HS-5 (cell line): ENCODE data around the gene ZNF689.
"Not testable (repeated sequence)": the region's sequence is repeated elsewhere in the genome, so short reads cannot be mapped to it uniquely, and the experiment has no call there.

Experiments used
- DNase-seq: peaks from one replicate; pipeline ENCODE4 v3.0.0-alpha.2; 2012; ENCODE audit warnings: low read depth

Gene ZNF689

DNA sequence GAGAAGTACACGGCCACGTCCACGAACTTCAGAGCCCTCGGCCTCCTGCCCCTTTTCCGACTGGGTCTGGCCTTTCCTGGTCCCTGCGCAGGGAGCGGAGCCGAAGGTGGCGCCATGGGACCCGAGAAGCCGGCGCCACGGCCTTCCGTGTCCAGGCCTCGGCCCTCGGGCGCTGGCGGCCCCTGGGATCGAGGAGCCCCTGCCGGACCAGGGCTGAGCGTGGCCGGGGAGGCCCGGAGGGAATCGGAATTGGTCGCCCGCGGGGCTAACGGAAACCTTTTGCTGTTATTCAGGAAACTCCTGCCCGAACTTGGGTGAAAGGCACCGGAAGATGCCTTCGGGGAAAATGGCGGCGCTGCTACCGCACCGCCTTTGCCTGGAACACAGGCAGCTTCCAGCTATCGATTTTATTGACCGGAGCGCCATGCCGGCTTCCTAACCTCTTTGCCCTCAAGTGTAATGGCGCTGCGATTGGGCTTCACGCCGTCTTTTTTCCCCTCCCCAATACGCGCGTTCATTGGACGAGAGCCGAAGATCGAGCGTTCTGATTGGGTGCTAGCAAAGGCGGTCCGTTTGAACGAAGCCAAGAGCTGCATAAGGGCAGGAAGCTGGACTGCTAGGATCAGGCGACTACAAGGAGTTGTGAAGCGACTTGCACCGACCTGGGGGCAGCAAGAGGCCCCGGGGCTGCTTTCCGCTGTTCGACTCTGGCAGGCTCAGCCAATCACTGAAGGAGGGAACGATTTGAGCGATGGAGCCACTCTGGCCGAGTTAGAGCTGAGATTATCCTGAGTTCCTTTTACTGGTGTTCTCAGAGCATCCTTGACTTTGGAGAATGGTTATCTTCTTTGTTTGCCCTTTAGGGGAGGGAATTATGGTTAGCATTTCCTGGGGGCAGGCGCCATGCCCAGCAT, at the start of gene ZNF689:
ZNF689 (minus strand) TSS at position 464 of the 914 bp plus-strand sequence; CDS start at position 116, 348 bp downstream.
- peak; percentile 97 for DNase-seq

DNA sequence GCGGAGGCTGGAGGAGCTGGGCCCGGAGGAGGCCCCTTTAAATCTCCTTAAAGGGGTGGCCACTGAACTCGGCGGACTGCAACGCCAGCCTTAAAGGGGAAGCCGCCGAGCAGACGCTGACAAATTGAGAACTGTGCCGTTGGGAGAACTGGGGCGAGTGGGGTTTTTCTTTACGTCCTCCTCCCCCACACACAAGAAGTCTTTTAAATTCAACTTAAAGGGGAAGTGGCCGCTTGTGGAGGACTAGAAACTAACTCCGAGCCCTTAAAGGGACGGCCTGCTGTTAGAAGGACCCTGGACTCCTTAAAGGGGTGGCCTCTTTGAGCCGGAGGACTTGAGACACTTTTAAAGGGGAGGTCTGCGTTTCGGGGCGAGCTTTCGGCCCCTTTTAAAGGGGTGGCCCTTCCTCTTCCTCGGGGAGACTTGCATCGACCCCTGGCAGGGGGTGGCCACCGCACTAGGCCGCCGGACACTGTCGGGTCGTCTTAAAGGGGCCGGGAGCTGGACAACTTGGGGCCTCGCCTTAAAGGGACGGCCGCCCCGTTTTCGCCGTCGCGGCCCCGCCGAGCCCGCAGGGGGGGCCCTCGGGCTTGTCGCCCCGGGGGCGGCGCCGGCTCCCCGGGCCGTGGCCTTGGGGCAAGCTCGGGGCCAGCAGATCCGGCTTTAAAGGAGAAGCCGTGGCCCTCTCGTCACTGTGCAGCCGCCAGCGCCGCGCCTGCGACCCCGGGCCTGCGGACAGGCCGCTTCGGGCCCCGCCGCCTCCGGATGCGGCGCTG, 48.7 kb upstream of the ZNF689 start:
- DNase-seq = peak; percentile 91

DNA sequence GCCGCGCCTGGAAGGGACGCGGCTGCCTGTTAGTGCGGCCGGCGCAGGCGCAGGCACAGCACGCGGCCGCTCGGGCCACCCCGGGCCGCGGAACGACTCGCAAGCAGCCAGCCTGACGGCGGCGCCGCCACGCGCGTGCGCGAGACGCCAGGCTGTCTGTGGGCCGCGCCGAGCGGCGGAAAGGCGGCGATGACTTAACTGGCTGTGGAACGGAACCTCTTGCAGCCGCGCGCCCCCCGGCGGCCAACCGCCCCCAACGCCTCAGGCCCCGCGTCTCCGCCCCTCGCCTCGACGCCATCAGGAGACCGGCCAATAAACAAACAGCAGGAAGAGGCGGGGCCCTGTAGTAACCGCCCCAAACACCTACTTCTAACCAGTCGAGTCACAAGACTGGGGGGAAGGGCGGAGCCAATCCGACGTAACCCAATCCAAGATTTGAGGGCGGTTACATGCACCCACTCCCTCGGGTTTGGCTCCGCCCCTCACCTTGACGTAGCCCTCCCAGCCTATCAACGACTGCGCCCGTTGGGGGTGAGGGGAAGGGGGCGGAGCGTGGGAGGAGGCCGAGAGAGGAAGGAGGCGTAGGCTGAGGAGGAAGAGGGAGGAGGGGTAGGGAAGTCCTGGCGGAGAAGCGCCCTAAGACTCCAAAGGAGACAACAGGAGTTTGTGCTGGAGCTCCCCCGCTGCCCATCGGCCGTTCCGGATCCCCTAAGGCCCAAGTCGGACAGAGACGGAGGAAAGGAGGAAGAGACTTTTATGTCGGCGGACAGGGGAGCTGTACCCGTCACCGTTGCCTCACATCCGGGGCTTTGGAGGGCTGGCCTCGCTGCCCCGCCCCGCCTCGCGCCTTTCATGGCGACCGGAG, 47.9 kb upstream of the ZNF689 start, which contains the start of gene FBRS:
FBRS (plus strand) TSS at position 566 of the 865 bp plus-strand sequence. CDS start 1,088 bp downstream, outside the sequence.
- peak; percentile 99 for DNase-seq

DNA sequence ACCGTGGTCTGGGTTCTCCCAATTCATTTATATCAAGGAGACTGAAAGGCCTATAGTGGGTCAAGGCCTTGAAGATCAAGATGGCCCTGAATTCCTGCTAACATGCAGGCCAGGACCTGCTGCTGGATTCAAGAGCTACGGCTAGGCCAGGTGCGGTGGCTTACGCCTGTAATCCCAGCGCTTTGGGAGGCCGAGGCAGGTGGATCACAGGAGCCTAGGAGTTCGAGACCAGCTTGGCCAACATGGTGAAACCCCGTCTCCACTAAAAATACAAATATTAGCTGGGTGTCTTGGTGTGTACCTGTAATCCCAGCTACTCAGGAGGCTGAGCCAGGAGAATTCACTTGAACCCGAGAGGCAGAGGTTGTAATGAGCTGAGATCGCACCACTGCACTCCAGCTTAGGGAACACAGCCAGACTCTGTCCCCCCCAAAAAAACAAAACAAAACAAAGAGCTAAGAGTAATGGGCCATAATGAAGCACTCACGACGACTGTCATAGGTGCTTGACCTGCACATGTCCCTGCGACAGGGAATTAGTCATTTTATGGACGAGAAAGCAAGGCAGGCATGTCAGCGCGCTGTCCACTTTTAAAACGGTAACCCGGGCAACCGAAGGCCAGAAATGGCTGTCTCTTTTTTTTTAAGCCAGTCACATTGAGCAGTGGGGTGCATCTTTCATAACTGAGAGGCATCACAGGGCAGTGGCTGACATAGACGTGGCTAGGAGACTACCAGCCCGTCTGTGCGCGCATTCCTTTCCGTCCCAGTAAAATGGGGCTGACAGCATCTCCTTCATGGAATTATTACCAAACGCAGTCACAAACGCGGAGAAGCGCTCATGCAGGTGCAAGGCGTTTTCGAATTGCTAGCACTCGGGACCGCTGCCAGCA, 47.0 kb upstream of the ZNF689 start:
- no peak for DNase-seq

DNA sequence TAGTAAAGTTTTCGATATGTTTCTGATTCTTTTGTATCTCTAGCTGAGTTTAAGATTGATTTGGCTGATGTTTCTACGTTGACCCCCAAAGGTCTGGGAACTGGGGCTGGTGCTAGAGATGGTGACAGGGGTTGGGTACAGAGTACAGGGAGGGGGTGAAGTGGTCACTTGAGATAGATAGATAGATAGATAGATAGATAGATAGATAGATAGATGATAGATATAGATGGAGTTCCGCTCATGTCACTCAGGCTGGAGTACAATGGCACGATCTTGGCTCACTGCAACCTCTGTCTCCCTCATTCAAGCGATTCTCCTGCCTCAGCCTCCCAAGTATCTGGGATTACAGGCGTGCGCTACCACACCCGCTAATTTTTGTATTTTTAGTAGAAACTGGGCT, 46.2 kb upstream of the ZNF689 start:
- DNase-seq = no peak

DNA sequence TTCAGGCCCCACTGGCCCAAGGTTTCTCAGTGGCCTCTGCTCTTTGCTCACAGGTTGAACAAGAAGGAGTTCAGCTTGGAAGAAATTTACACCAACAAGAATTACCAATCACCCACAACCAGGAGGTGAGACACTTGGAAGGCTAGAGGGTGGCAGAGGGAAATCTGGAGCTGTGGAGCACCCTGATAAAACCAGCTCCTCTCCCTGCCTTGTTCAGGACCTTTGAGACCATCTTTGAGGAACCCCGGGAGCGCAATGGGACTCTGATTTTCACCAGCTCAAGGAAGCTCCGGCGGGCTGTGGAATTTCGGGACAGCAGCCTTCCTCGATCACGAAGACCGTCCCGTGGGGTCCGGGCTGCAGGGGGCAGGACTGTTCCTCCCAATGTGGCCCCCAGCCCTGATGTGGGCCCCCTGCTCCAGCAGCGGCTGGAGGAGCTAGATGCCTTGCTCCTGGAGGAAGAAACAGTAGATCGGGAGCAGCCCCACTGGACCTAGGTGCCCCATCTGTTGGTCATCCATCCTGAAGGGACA, 45.7 kb upstream of the ZNF689 start:
- DNase-seq = no peak

DNA sequence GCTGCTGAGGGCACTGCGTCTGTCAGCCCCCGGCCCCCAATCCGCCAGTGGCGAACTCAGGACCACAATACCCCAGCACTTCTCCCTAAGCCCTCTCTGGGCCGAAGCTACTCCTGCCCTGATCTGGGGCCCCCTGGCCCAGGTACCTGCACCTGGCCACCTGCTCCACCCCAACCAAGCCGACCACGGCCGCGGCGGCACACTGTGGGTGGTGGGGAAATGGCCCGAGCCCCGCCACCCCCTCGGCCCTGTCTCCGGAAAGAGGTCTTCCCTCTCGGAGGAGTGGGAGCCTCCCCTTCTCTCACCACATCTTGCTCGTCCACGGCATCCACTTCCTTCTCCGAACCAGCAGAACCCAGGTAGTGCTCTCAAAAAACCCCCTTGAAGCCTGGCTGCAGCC, 44.7 kb upstream of the ZNF689 start:
- no peak for DNase-seq

DNA sequence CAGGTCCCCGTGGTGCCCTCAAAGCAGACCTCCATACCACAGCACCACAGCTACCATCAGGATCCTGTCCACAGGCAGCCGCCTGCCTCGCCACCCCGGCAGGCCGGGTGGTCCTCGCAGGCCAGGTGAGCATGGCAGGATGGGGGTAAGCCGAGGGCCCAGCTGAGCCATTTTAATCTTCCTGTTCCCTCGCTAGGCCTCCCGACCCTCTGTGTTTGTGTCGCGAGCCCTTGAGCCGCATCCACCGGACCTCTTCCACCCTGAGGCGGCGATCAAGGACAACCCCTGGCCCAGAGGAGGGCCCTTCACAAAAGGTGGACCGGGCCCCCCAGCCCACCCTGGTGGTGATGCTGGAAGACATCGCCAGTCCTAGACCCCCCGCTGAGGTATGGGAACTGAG, 42.5 kb upstream of the ZNF689 start:
- DNase-seq = no peak

DNA sequence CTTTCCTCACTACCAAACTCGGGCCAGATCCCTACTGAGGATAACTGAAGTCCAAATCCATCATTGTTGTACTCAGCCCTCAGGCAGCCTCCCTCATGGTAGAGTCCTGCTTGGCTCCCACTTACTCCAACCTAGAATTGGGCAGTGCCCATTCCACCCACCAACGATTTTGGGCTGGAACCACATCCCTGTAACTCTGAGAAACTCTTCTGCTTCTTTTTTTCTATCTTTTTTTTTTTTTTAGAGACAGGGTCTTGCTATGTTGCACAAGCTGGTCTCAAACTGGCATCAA, 41.8 kb upstream of the ZNF689 start:
- DNase-seq = no peak

DNA sequence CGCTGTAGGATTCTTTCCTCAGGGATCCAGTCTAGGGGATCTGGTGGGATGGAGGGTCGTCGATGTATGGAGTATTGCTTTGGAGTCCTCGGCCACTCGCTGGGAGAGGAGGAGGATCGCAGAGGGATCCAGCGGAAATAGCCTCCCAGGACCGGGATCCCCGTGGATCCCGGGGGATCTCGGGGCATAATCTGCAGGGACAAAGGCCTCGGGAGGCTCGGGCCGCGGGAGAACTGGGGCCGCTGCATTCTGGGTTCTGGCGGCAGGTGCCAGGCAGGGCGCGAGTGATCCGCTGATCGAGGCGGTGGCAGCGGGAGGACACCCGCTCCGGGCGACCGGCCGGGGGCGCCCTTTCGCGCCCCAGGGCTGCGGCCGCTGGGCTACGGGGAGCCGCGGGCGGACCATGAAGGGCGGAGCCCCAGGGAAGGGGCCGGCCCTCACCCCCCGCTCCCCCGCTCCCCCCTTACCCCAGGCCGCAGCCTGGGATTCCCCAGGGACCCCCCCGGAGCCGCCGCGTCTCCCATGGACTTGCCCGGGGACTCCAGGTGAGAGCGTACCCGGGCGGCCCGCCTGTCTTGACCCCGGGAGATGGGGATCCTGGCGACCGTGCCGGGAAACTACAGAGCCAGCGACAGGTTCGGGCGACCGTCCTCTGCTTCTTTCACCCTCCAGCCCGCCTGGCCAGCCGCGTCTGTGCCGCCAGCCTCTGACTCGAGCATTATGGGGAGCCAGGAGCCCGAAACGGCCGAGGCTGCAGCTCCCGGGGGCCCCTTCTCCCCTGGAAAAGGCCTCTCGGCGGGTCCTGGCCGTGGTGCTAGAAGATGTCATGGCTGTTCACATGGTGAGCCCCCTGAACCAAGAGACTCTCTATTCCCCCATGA, 41.2 kb upstream of the ZNF689 start:
- DNase-seq = no peak

DNA sequence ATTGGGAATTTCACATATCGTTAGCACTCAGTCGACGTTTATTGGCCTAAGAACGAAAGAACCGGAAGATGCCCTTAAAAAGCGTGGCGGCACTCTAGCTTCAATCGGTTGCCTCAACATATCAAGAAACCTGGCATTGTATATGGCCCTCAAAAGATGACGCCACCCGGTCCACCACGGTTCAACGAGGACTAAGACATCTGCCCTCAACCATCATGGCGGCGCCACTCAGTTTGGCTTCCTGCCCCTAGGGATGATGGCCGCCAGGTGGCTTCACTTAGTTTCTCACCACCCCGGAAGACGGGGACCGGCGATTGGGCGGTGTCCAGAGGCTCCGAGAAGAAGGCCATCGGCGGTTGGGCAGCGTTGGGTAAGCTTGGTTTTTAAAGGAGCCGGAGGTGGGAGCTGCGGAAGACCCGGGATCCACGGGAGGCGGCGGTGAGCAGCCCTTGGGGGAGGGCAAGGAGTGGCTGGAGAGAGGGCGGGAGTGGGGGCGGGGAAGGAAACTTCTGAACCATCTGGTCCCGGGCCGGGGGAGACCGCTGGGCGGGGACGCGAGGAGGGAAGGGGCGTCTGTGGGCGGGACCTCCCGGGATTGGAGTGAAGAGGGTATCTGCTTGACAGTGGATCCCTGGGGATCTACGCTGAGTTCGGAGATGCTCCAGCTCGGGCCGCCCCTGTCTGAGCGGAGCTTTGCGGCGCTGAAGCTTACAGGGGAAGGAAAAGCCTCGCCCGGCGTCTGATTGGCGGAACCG, 40.4 kb upstream of the ZNF689 start, which contains the start of gene PRR14:
PRR14 (plus strand) TSS at position 592 of the 755 bp plus-strand sequence. CDS start 686 bp downstream, outside the sequence.
- peak; percentile 96 for DNase-seq

DNA sequence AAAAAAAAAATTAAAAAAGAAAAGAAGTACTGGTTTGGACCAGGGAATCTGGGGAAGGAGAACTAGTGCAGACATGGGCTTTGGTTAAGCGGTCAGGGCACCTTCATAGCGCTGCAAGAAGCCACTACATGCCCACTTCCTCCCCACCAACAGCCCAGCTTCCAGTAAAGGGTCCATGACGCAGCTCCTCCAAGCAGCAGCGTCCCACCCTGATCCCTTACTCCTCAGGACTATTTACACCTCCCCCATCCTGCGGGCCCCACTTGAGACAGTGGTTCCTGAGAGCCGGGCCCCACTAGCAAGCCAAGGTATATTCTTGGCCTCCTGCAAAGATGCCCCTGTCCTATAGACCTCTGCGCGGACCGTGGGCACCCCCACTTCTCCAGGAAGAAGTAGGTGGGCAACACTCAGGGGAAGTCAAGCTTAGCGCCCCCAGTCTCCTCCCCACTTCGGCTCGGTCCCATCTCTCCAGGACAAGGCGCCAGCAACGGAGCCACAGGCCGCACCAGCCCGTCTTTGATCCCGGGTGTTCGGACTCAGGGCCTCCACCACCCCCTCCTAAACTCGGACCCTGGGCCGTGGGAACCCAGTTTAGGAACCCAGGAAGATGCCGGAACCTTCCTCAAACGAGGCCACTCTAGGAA, 39.7 kb upstream of the ZNF689 start:
- no peak for DNase-seq

DNA sequence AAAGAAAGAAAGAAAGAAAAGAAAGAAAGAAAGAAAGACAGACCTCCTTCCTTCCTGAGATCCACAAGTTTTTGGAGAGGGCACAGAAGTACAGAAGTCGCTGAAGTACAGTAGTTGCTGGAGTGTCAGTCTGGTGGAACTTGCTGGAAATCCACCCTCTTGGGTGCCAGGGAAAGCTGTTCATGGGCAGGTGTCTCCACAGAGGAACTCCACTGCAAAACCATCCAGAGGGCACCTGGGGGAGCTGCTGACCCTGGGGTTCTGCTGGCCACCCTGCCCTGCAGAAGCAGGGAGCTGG, 37.0 kb upstream of the ZNF689 start:
- no peak for DNase-seq

DNA sequence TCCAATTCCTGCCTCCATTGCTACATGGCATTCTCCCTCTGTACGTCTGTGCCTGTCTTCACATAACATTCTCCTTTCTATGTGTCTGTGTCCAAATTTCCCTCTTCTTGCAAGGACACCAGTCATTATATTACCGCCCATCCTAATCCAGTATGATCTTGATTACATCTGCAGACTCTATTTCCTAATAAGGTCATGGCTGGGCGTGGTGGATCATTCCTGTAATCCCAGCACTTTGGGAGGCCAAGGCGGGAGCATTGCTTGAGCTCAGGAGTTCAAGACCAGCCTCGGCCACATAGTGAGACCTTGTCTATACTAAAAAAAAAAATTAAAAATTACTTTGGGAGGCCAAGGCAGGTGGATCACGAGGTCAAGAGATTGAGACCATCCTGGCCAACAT, 35.5 kb upstream of the ZNF689 start:
- no peak for DNase-seq

DNA sequence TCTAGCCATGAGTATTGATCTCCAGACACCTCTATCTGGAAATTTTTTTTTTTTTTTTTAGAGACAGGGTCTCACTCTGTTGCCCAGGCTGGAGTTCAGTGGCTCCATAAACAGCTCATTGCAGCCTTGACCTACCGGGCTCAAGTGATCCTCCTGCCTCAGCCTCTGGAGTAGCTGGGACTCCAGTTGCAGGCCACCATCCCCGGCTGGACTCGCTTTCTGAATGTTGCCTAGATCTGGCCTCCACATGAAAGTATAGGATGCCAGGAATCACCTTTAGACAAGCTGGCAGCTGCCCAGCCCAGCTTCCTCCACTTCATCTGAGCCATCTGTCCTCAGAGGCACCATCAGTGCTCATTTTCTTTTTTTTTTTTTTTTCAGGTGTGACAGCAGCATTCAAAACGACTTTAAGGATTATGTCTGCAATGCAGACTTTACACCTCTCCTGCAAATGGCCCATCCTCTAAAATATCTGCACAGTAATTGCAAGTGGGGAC, 34.2 kb upstream of the ZNF689 start:
- no peak for DNase-seq

DNA sequence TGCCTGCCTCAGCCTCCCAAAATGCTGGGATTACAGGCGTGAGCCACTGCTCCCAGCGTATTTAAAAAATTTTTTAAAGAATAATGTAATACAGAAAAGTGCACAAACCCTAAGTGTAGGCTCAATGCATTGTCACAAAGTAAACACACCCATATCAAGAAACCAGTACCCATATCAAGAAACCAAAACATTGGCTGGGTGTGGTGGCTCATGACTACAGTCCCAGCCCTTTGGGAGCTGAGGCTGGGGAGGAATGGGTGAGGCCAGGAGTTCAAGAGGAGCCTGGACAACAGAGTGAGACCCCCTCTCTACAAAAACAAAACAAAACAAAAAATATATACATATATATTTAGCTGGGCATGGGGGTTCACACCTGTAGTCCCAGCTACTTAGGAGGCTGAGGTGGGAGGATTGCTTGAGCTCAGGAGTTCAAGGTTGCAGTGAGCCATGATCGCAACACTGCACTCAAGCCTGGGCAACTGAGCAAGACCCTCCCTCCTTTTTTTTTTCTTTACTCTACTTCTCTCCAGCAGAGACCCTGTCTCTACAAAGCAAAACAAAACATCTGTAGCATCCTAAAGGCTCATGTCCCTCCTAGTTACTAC, 31.3 kb upstream of the ZNF689 start:
- DNase-seq = no peak

DNA sequence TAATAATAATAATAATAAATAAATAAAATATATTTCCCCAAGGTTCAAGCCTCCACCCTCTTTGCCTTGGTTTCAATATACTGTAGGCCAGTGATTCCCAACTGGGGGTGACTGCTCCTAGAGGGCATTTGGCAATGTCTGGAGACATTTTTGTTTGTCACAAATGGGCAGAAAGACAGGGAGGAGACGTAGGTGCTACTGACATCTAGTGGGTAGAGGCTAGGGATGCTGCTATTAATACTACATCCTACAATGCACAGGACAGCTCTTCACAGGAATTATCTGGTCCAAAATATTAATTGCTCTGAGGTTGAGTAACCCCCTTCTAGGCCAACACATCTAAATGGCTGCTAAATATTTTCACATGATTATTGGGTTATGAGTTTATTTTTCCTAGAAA, 27.8 kb upstream of the ZNF689 start:
- DNase-seq = peak; percentile 30

DNA sequence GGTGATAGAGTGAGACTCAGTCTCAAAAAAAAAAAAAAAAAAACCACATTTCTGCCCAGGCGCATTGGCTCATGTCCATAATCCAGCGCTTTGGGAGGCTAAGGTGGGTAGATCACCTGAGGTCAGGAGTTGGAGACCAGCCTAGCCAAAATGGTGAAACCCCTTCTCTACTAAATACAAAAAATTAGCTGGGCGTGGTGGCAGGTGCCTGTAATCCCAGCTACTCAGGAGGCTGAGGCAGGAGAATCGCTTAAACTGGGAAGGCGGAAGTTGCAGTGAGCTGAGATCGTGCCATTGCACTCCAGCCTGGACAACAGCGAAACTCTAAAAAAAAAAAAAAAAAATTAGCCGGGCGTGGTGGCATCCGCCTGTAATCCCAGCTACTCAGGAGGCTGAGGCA, 26.9 kb upstream of the ZNF689 start:
- not testable (repeated sequence) for DNase-seq
